Gastroesophageal sphincter (tissue), 4 donors: Measurements from ENCODE around the gene PPIB. TPM values are rescaled to one million over a fixed set of nuclear protein-coding genes. Genes with fewer than 3 reads are reported as not detected.
"Not testable (repeated sequence)": the region's sequence is repeated elsewhere in the genome, so short reads cannot be mapped to it uniquely, and the experiment has no call there.

Experiments used
- ATAC-seq: fragments of 150-250 bp; one replicate; pipeline ENCODE4 v1.9.1; 2016; ENCODE audit warnings: mild to moderate bottlenecking, moderate library complexity
- H3K27ac ChIP-seq, 4 donors: fragments of 200-600 bp; sonication (generic) in 3 of 4; 1 replicate in 3 of 4; 2 replicates in 1 of 4; pipeline ENCODE4 v1.5.1; 2016 to 2019
- H3K27me3 ChIP-seq: fragments of 200-600 bp; sonication (generic); one replicate; pipeline ENCODE4 v1.5.1; 2019
- H3K36me3 ChIP-seq, 2 donors: fragments of 200-600 bp; sonication (generic); one replicate each; pipeline ENCODE4 v1.5.1; 2019; ENCODE audit warnings: control low read depth in 1 of 2
- H3K4me1 ChIP-seq, 3 donors: fragments of 200-600 bp; sonication (generic); 1 replicate in 2 of 3; 2 replicates in 1 of 3; pipeline ENCODE4 v1.5.1; 2016 to 2019; ENCODE audit warnings: control low read depth in 2 of 3
- H3K4me3 ChIP-seq, 2 donors: fragments of 200-600 bp; sonication (generic); one replicate each; pipeline ENCODE4 v1.5.1; 2019; ENCODE audit warnings: mild to moderate bottlenecking in 1 of 2, moderate library complexity in 1 of 2
- H3K9me3 ChIP-seq, 3 donors: fragments of 200-600 bp; sonication (generic); one replicate each; pipeline ENCODE4 v1.5.1; 2017 to 2019; ENCODE audit warnings: control low read depth in 2 of 3
- EP300 ChIP-seq: sonication (generic); formaldehyde crosslinking; IDR thresholded peaks from one replicate; pipeline ENCODE4 v1.6.1; 2017; ENCODE audit warnings: antibody characterized with exemption, mild to moderate bottlenecking
- POLR2A ChIP-seq, 2 donors: fragments of 450-650 bp; IDR thresholded peaks; one replicate each; pipeline ENCODE4 v1.6.1; 2017; ENCODE audit warnings: antibody characterized with exemption in 2 of 2, mild to moderate bottlenecking in 2 of 2, moderate library complexity in 1 of 2
- POLR2AphosphoS5 ChIP-seq: sonication (generic); formaldehyde crosslinking; IDR thresholded peaks from one replicate; pipeline ENCODE4 v1.6.1; 2017; ENCODE audit warnings: antibody characterized with exemption
- WGBS, 2 donors: methylation state at CpG; one replicate each; pipeline ENCODE4 v1.1.5; 2018; ENCODE audit warnings: low coverage in 1 of 2; 5-methylcytosine and 5-hydroxymethylcytosine counted together
- small RNA-seq, 4 donors: library from RNA; depleted of rRNA; stranded (forward); fragments of <200 nt; gene quantifications; one replicate each; pipeline ENCODE3, GENCODE V24; 2016
- total RNA-seq, 4 donors: library from RNA; depleted of rRNA; stranded (reverse); fragments of >200 nt; gene quantifications; one replicate each; pipeline ENCODE4 v1.1.0, GENCODE V29; 2016
- TF ChIP-seq, protein P1 (sequence below), 4 experiments: fragments of 200-600 bp in 2 of 4; fragments of 450-650 bp in 2 of 4; sonication (generic) in 1 of 4; IDR thresholded peaks; one replicate each; pipeline ENCODE4 v1.5.1; 2017 to 2019; ENCODE audit warnings: antibody characterized with exemption in 4 of 4, mild to moderate bottlenecking in 2 of 4, moderate library complexity in 2 of 4

The PPIB gene
- total RNA-seq, 4 donors from 2014 or later: 151 to 257 (median 235) TPM

- H3K27me3 ChIP-seq: no peaks in the 10 kb centered on the region
- peaks cover 0 to 38% of the 10 kb centered on the region in 2 donors for H3K36me3 ChIP-seq
- H3K9me3 ChIP-seq: no peaks in the 10 kb centered on the region
- peaks cover 0 to 48% (median 7%) of the 10 kb centered on the region in 3 donors for H3K4me1 ChIP-seq
- TF ChIP-seq POLR2A (IDR thresholded peaks at IDR 0.05): no peak
- TF ChIP-seq POLR2AphosphoS5: no peak
- no peak for TF ChIP-seq EP300
- TF ChIP-seq, protein P1, sequence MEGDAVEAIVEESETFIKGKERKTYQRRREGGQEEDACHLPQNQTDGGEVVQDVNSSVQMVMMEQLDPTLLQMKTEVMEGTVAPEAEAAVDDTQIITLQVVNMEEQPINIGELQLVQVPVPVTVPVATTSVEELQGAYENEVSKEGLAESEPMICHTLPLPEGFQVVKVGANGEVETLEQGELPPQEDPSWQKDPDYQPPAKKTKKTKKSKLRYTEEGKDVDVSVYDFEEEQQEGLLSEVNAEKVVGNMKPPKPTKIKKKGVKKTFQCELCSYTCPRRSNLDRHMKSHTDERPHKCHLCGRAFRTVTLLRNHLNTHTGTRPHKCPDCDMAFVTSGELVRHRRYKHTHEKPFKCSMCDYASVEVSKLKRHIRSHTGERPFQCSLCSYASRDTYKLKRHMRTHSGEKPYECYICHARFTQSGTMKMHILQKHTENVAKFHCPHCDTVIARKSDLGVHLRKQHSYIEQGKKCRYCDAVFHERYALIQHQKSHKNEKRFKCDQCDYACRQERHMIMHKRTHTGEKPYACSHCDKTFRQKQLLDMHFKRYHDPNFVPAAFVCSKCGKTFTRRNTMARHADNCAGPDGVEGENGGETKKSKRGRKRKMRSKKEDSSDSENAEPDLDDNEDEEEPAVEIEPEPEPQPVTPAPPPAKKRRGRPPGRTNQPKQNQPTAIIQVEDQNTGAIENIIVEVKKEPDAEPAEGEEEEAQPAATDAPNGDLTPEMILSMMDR (IDR thresholded peaks at IDR 0.05): no peak
- H3K4me3 ChIP-seq: no peak overlapping the region
- ATAC-seq: no peak
- 85 to 86% methylated on average over 2 to 3 of the region's 3 CpGs for WGBS, 2 donors
- no peak overlapping the region for H3K27ac ChIP-seq
These were observed 51.7 kb downstream of the PPIB start for GRCh38 chr15:64110950-64111678.

DNA sequence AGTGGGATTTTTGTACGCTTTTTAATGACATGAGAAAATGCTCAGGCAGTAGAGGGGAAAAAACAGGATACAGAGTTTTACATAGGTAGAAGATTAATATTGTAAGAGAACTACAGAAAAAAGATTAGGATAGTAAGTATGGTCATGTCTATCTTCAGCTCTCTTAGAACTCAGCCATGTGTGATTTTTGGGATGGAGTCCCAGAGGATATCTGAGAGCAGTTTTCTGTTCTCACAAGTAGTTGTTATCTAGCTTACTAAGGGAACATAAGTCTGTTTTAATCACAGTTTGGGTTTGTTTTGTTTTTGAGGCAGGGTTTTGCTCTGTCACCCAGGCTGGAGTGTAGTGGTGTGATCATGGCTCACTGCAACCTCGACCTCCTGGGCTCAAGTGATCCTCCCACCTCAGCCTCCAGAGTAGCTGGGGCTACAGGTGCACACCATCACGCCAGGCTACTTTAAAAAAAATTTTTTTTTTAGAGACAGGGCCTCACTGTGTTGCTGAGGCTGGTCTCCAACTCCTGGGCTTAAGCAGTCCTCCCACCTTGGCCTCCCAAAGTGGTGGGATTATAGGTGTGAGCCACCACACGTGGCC is 52.6 kb downstream of the PPIB start:
- Histone ChIP-seq H3K36me3 (peaks cover 0 to 29% of the 10 kb centered on the region in 2 donors), H3K4me1 (peaks cover 6 to 57% (median 11%) of the 10 kb centered on the region in 3 donors)
- ATAC-seq, H3K9me3 ChIP-seq, H3K27me3 ChIP-seq, H3K27ac ChIP-seq, H3K4me3 ChIP-seq: not testable (repeated sequence)
- 89 to 98% methylated on average over 1 to 3 of the region's 4 CpGs for WGBS, 2 donors

GRCh38 chr15:64107337-64107736 is 55.5 kb downstream of the PPIB start:
- H3K27me3 ChIP-seq: no peaks in the 10 kb centered on the region
- 67 to 94% methylated on average over 1 of the region's 1 CpG for WGBS, 2 donors
- H3K9me3 ChIP-seq: no peaks in the 10 kb centered on the region
- H3K4me3 ChIP-seq: no peak overlapping the region
- H3K27ac ChIP-seq: no peak overlapping the region
- H3K36me3 ChIP-seq: peaks cover 0 to under 1% of the 10 kb centered on the region in 2 donors
- TF ChIP-seq POLR2A (IDR thresholded peaks at IDR 0.05) (no peak), POLR2AphosphoS5 (no peak), EP300 (no peak)
- TF ChIP-seq, protein P1 (IDR thresholded peaks at IDR 0.05): no peak
- H3K4me1 ChIP-seq: peaks cover 6 to 64% (median 11%) of the 10 kb centered on the region in 3 donors
- no peak for ATAC-seq

Small RNAs within 50 kb of the gene (small RNA-seq; reads per million reads assigned to genes)
- 0 reads per million in 4 donors for gene RF00019

Other genes starting within 250 kb of the PPIB start
- gene DAPK2, start 116.5 kb downstream of the PPIB start, total RNA-seq: 1 to 10 TPM; 2.0 to 9.5 (median 6.4) TPM
- 10 to 100 TPM; 11.7 to 34.0 (median 27.8) TPM for gene CIAO2A, start 69.2 kb downstream of the PPIB start, total RNA-seq
- gene SNX1, start 67.0 kb downstream of the PPIB start, total RNA-seq: 100 to 1,000 TPM in 1 of 4 donors, 10 to 100 TPM in 3; 67.9 to 103 (median 87.8) TPM
- gene SNX22, start 11.3 kb downstream of the PPIB start, total RNA-seq: under 1 TPM in 2 of 4 donors, not detected in 2; 0.13 to 0.19 TPM
- gene CSNK1G1, start 193.2 kb upstream of the PPIB start, total RNA-seq: 10 to 100 TPM in 2 of 4 donors, 1 to 10 TPM in 2; 9.2 to 67.0 (median 11.9) TPM
- 1 to 10 TPM in 1 of 4 donors, not detected in 3; 2.4 TPM for gene PCLAF, start 218.4 kb upstream of the PPIB start, total RNA-seq
- gene TRIP4, start 224.8 kb upstream of the PPIB start, total RNA-seq: 10 to 100 TPM in 2 of 4 donors, 1 to 10 TPM in 2; 7.7 to 17.0 (median 11.1) TPM